ENCODE data around the gene ANKRD29. TPM values are rescaled to one million over a fixed set of nuclear protein-coding genes. Genes with fewer than 3 reads are reported as not detected.

The ANKRD29 gene
- total and polyA plus RNA-seq, 2 donors (not counting 3 experiments of a cell fraction or from before 2014, with no cell fraction given), result 0.03 to 2.6 TPM

DNA sequence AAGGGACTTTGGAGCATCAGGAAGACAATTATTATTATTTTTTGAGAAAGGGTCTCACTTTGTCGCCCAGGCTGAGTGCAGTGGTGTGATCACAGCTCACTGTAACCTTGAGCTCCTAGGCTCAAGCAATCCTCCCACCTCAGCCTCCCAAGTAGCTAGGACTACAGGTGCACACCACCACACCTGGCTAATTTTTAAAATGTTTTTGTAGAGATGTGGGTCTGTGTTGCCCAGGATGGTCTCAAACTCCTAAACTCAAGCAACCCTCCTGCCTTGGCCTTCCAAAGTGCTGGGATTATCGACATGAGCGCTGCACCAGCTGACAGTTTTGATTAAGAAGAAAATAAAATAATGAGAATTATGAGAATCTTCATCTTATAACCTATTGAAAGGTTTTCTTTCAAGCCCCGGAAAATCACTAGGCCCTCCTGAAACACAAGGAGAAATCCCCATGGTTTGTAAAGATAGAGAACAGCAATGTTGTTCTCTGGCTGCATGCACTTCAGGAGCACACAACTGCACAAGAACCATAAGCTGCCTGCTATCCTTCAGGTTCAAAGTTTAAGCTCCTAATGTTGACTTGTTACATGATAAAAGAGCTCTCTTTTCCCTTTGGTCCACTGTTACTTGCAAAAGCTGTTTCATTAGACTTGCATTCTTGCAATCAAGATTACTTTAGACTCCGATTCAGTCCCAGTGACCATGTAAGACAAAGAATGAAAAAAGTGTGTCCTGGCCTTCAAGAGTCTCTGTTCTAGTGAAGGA lies 93.2 kb downstream of the ANKRD29 start:
- Histone ChIP-seq H3K9me3 (replicated peaks; ENCODE audit: control insufficient read depth, insufficient read depth, low read length) (no peaks in the 10 kb centered on the region), H3K27me3 (ENCODE audit: control insufficient read depth in 2 of 2, insufficient read depth in 2 of 2, low read length in 2 of 2) (no peaks in the 10 kb centered on the region), H3K9ac (replicated peaks; ENCODE audit: extremely low read depth, insufficient read depth, low read length) (no peak overlapping the region), H3K79me2 (ENCODE audit: control insufficient read depth, insufficient read depth, low read length) (peaks cover 14% of the 10 kb centered on the region), H3K4me1 (ENCODE audit: control insufficient read depth, extremely low read depth, insufficient read depth, low read length) (peaks cover 7% of the 10 kb centered on the region), H3K36me3 (ENCODE audit: control insufficient read depth in 2 of 2, extremely low read depth in 1 of 2, insufficient read depth in 2 of 2, low read length in 2 of 2) (peaks cover 0 to 9% of the 10 kb centered on the region in 2 experiments), H3K4me2 (ENCODE audit: insufficient read depth, low read length) (no peak overlapping the region), H3K27ac (ENCODE audit: insufficient read depth, low read depth, low read length) (no peak overlapping the region), H2AFZ (ENCODE audit: low read depth, low read length) (no peak overlapping the region), H3K4me3 (replicated peaks in 1 of 3; ENCODE audit: insufficient read depth in 1 of 3, low read depth in 1 of 3, low read length in 3 of 3) (no peak overlapping the region), H4K20me1 (replicated peaks; ENCODE audit: control insufficient read depth, extremely low read depth, insufficient read depth, low read length) (no peaks in the 10 kb centered on the region), H3K9me1 (replicated peaks; ENCODE audit: control insufficient read depth, extremely low read depth, insufficient read depth, low read length) (no peaks in the 10 kb centered on the region)
- intact Hi-C loops (cut with micrococcal nuclease) (no loop called here), dilution Hi-C loops (cut with MboI; ENCODE audit: extremely low pct_ligation_motif_present, low sequenced_read_pairs) (no loop called here)
- FAIRE-seq, result no peak
- CTCF ChIA-PET, result interaction anchor here (0.8 to 1.2 kb wide), 3 partner anchors 16 to 134 kb away, joined by 3 to 4 read pairs (median 4); partner anchors contain the start of gene NPC1
- POLR2A ChIA-PET, result no interaction called here
- TF ChIP-seq JUN (IDR thresholded peaks at IDR 0.05; ENCODE audit: borderline replicate concordance, insufficient read depth, insufficient read length, low read depth), result no peak
- TF ChIP-seq GATA2 (IDR thresholded peaks at IDR 0.05; ENCODE audit: insufficient read depth, insufficient read length, low read depth, low read length), result no peak
- TF ChIP-seq, protein P1, sequence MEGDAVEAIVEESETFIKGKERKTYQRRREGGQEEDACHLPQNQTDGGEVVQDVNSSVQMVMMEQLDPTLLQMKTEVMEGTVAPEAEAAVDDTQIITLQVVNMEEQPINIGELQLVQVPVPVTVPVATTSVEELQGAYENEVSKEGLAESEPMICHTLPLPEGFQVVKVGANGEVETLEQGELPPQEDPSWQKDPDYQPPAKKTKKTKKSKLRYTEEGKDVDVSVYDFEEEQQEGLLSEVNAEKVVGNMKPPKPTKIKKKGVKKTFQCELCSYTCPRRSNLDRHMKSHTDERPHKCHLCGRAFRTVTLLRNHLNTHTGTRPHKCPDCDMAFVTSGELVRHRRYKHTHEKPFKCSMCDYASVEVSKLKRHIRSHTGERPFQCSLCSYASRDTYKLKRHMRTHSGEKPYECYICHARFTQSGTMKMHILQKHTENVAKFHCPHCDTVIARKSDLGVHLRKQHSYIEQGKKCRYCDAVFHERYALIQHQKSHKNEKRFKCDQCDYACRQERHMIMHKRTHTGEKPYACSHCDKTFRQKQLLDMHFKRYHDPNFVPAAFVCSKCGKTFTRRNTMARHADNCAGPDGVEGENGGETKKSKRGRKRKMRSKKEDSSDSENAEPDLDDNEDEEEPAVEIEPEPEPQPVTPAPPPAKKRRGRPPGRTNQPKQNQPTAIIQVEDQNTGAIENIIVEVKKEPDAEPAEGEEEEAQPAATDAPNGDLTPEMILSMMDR (IDR thresholded peaks at IDR 0.05; ENCODE audit: extremely low read depth in 1 of 2, insufficient read depth in 1 of 2, low read depth in 1 of 2, low read length in 2 of 2), result no peak
- no peak for TF ChIP-seq POLR2A (IDR thresholded peaks at IDR 0.05; ENCODE audit: low read depth, low read length)
- TF ChIP-seq, protein P2, sequence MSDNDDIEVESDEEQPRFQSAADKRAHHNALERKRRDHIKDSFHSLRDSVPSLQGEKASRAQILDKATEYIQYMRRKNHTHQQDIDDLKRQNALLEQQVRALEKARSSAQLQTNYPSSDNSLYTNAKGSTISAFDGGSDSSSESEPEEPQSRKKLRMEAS (IDR thresholded peaks at IDR 0.05; ENCODE audit: insufficient read depth, insufficient read length), result no peak
- DNase-seq (ENCODE audit: low read depth, low spot score), result no peak
- BruUV-seq (replicated peaks), result no TSS peak
